Breast epithelium (tissue), 3 donors: ENCODE measurements around the gene PLD1.
"Not testable (repeated sequence)": the region's sequence is repeated elsewhere in the genome, so short reads cannot be mapped to it uniquely, and the experiment has no call there.

Source experiments
- POLR2A ChIP-seq: fragments of 450-650 bp; IDR thresholded peaks from one replicate; pipeline ENCODE4 v1.6.1; 2016; ENCODE audit warnings: antibody characterized with exemption, mild to moderate bottlenecking, moderate library complexity
- TF ChIP-seq, protein P1 (sequence below), 3 donors: fragments of 450-650 bp; IDR thresholded peaks; one replicate each; pipeline ENCODE4 v1.5.1; 2016 to 2017; ENCODE audit warnings: antibody characterized with exemption in 3 of 3, mild to moderate bottlenecking in 3 of 3, moderate library complexity in 3 of 3

DNA sequence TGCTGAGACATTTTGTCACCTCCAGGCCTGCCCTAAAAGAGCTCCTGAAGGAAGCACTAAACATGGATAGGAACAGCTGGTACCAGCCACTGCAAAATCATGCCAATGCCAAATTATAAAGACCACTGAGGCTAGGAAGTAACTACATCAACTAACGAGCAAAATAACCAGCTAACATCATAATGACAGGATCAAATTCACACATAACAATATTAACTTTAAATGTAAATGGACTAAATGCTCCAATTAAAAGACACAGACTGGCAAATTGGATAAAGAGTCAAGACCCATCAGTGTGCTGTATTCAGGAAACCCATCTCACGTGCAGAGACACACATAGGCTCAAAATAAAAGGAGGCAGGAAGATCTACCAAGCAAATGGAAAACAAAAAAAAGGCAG, 183.5 kb downstream of the PLD1 start:
- TF ChIP-seq POLR2A = not testable (repeated sequence)
- TF ChIP-seq, protein P1, sequence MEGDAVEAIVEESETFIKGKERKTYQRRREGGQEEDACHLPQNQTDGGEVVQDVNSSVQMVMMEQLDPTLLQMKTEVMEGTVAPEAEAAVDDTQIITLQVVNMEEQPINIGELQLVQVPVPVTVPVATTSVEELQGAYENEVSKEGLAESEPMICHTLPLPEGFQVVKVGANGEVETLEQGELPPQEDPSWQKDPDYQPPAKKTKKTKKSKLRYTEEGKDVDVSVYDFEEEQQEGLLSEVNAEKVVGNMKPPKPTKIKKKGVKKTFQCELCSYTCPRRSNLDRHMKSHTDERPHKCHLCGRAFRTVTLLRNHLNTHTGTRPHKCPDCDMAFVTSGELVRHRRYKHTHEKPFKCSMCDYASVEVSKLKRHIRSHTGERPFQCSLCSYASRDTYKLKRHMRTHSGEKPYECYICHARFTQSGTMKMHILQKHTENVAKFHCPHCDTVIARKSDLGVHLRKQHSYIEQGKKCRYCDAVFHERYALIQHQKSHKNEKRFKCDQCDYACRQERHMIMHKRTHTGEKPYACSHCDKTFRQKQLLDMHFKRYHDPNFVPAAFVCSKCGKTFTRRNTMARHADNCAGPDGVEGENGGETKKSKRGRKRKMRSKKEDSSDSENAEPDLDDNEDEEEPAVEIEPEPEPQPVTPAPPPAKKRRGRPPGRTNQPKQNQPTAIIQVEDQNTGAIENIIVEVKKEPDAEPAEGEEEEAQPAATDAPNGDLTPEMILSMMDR (IDR thresholded peaks at IDR 0.05) = not testable (repeated sequence)
